Body of pancreas (tissue), 4 donors: ENCODE measurements around the gene ZCCHC4. TPM values are rescaled to one million over a fixed set of nuclear protein-coding genes. Genes with fewer than 3 reads are reported as not detected.

ENCODE experiments used
- ATAC-seq: fragments of 150-250 bp; one replicate; pipeline ENCODE4 v1.9.1; 2016
- DNase-seq, 4 donors: peaks; one replicate each; pipeline ENCODE4 v3.0.0-alpha.2; 2019
- H3K27ac ChIP-seq, 4 donors: fragments of 200-600 bp; sonication (generic); 1 replicate in 3 of 4; 2 replicates in 1 of 4; pipeline versions ENCODE4 v1.5.1 to v1.6.1; 2016 to 2019; ENCODE audit warnings: mild to moderate bottlenecking in 1 of 4, mixed read lengths in 1 of 4, moderate library complexity in 1 of 4
- H3K27me3 ChIP-seq, 2 donors: fragments of 200-600 bp; sonication (generic); one replicate each; pipeline ENCODE4 v1.6.0; 2016; ENCODE audit warnings: mild to moderate bottlenecking in 1 of 2
- H3K36me3 ChIP-seq, 2 donors: fragments of 200-600 bp; sonication (generic); replicated peaks in 1 of 2; 2 replicates each; pipeline ENCODE4 v1.5.1; 2016; ENCODE audit warnings: low read depth in 2 of 2; ENCODE audit not compliant: insufficient read depth in 1 of 2
- H3K4me1 ChIP-seq: fragments of 200-600 bp; sonication (generic); one replicate; pipeline ENCODE4 v1.6.0; 2016
- H3K4me3 ChIP-seq, 2 donors: fragments of 200-600 bp; sonication (generic); 1 replicate in 1 of 2; 2 replicates in 1 of 2; pipeline ENCODE4 v1.5.1; 2016 to 2019
- H3K9me3 ChIP-seq, 3 donors: fragments of 200-600 bp; sonication (generic); 1 replicate in 2 of 3; 2 replicates in 1 of 3; pipeline ENCODE4 v1.5.1; 2016
- CTCF ChIP-seq, 7 experiments: fragments of 450-650 bp in 4 of 7; fragments of 200-600 bp in 3 of 7; sonication (generic) in 3 of 7; IDR thresholded peaks; one replicate each; pipeline ENCODE4 v1.5.1; 2016 to 2019; ENCODE audit warnings: antibody characterized with exemption in 7 of 7
- POLR2A ChIP-seq, 3 donors: fragments of 450-650 bp; IDR thresholded peaks; one replicate each; pipeline ENCODE4 v1.6.1; 2016; ENCODE audit warnings: antibody characterized with exemption in 3 of 3, mild to moderate bottlenecking in 2 of 3
- WGBS, 2 donors: methylation state at CpG; one replicate each; pipeline ENCODE4 v1.1.5; 2017; 5-methylcytosine and 5-hydroxymethylcytosine counted together
- intact Hi-C: fragments of 100-400 bp; cut with DNase I; formaldehyde crosslinking; loops from one replicate; pipeline ENCODE4 v1.15.1; 2023
- total RNA-seq, 2 donors: library from RNA; depleted of rRNA; stranded (reverse); fragments of >200 nt; gene quantifications; one replicate each; pipeline ENCODE4 v1.1.0, GENCODE V29; 2016

ZCCHC4 gene
- total RNA-seq, 2 donors from 2014 or later = 5.2 to 9.2 TPM

- WGBS, 2 donors = 60 to 66% methylated on average over 3 of the region's 3 CpGs
- Histone ChIP-seq H3K9me3 (no peaks in the 10 kb centered on the region), H3K27me3 (no peaks in the 10 kb centered on the region), H3K4me1 (no peaks in the 10 kb centered on the region), H3K4me3 (no peak overlapping the region), H3K27ac (no peak overlapping the region), H3K36me3 (no peaks in the 10 kb centered on the region)
- no peak for ATAC-seq
- intact Hi-C loops = no loop called here
- no peak for TF ChIP-seq POLR2A (IDR thresholded peaks at IDR 0.05)
- no peak for TF ChIP-seq CTCF (IDR thresholded peaks at IDR 0.05)
- DNase-seq = no peak
Measured at GRCh38 chr4:25284466-25284865, 28.1 kb upstream of the ZCCHC4 start.

GRCh38 chr4:25290490-25291067, 22.0 kb upstream of the ZCCHC4 start:
- Histone ChIP-seq H3K36me3 (no peaks in the 10 kb centered on the region), H3K27me3 (no peaks in the 10 kb centered on the region), H3K4me1 (no peaks in the 10 kb centered on the region), H3K9me3 (no peaks in the 10 kb centered on the region), H3K4me3 (no peak overlapping the region), H3K27ac (no peak overlapping the region)
- DNase-seq (no peak), ATAC-seq (no peak)
- 84 to 95% methylated on average over 9 to 11 of the region's 11 CpGs for WGBS, 2 donors
- intact Hi-C loops = no loop called here
- TF ChIP-seq CTCF (IDR thresholded peaks at IDR 0.05) (no peak), POLR2A (IDR thresholded peaks at IDR 0.05) (no peak)

DNA sequence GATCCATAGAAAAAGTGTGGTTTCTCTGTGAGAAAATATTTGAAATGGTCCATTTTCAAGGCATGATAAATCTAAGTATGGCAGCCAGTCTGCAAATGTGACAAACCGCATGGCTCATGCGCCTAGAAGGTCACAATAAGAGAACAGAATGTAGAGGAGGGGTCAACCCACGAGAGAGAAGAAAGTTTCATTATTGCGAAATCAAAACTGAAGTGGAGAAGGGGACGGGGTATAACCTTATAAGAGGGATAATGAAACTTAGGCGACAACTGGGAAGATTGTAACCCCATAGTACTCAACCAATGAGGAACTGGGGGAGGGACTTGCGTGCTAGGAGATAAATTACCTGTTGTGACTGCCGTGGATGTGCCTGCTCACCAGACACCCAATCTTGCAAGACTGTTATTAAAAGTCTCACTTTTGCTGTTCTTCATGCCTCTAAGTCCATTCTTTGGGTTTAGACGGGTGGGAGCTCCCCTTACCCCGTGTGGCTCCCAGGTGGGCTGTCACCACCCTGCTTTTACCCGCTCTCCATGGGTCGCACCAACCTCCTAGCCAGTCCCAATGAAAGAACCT, 21.3 kb upstream of the ZCCHC4 start:
- no peak for DNase-seq
- Histone ChIP-seq H3K4me1 (no peaks in the 10 kb centered on the region), H3K9me3 (no peaks in the 10 kb centered on the region), H3K36me3 (no peaks in the 10 kb centered on the region), H3K4me3 (no peak overlapping the region), H3K27me3 (no peaks in the 10 kb centered on the region), H3K27ac (no peak overlapping the region)
- intact Hi-C loops = no loop called here
- TF ChIP-seq CTCF (IDR thresholded peaks at IDR 0.05) (no peak), POLR2A (IDR thresholded peaks at IDR 0.05) (no peak)
- ATAC-seq = no peak
- 86% methylated on average over 12 of the region's 12 CpGs for WGBS, 2 donors

DNA sequence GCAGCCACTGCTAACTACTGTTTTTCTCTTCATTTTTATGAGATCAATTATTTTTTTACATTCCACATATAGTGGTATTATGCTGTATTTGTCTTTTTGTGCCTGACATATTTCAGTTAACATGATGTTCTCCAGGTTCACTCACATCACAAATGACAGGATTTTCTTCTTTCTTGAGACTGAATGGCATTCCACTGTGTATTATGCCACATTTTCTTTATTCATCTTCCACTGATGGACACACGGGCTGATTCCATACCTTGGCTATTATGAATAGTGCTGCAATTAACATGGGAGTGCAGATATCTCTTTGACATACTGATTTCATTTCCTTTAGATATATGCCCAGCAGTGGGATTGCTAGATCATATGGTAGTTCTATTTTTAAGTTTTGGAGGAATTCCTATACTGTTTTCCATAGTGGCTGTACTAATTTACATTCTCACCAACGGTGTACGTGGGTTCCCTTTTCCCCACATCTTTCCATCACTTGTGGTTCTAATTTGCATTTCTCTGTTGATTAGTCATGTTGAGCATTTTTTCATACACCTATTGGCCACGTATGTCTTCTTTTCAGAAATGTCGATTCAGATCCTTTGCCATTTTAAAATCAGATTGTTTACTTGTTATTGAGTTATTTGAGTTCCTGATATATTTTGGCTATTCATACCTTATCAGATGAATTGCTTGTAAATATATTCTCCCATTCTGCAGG, 14.9 kb upstream of the ZCCHC4 start:
- Histone ChIP-seq H3K27me3 (no peaks in the 10 kb centered on the region), H3K36me3 (no peaks in the 10 kb centered on the region), H3K27ac (no peak overlapping the region), H3K4me3 (no peak overlapping the region), H3K4me1 (peaks cover 14% of the 10 kb centered on the region), H3K9me3 (no peaks in the 10 kb centered on the region)
- ATAC-seq = no peak
- DNase-seq = no peak
- intact Hi-C loops = no loop called here
- TF ChIP-seq POLR2A (IDR thresholded peaks at IDR 0.05) (no peak), CTCF (IDR thresholded peaks at IDR 0.05) (no peak)
- WGBS, 2 donors = 83 to 89% methylated on average over 5 of the region's 5 CpGs
